Stimulated activated CD8-positive, alpha-beta memory T cell treated with anti-CD3 and anti-CD28 coated beads, Interleukin-12 subunit alpha, Interleukin-12 subunit beta, amount 100 ng/mL, for 4 hours (primary cell): ENCODE measurements around the gene MACO1.
A peak's percentile ranks its signal among the peaks of the same experiment; 100 is the strongest.
"Not testable (repeated sequence)": the region's sequence is repeated elsewhere in the genome, so short reads cannot be mapped to it uniquely, and the experiment has no call there.

Experiments used
- DNase-seq: peaks from one replicate; pipeline ENCODE4 v3.0.0-alpha.2; 2020; ENCODE audit warnings: low read depth

Gene MACO1

GRCh38 chr1:25487628-25488027, 56.9 kb downstream of the MACO1 start:
- DNase-seq, result no peak

- no peak for DNase-seq
These were observed 61.6 kb downstream of the MACO1 start for GRCh38 chr1:25492323-25492722.

- DNase-seq, result no peak
These were observed 64.3 kb downstream of the MACO1 start for GRCh38 chr1:25494952-25495351.

- no peak for DNase-seq
These were observed 70.0 kb downstream of the MACO1 start for GRCh38 chr1:25500694-25501093.

- DNase-seq, result no peak
These were observed 70.8 kb downstream of the MACO1 start for GRCh38 chr1:25501235-25502058.

GRCh38 chr1:25502957-25503356, 72.3 kb downstream of the MACO1 start:
- DNase-seq, result no peak

GRCh38 chr1:25503551-25504426, 73.1 kb downstream of the MACO1 start:
- DNase-seq, result peak; percentile 38

- no peak for DNase-seq
These were observed 74.3 kb downstream of the MACO1 start for GRCh38 chr1:25504706-25505595.

- no peak for DNase-seq
These were observed 75.1 kb downstream of the MACO1 start for GRCh38 chr1:25505656-25506385.

GRCh38 chr1:25506566-25507463, 76.1 kb downstream of the MACO1 start:
- not testable (repeated sequence) for DNase-seq

GRCh38 chr1:25513666-25514065, 83.0 kb downstream of the MACO1 start:
- DNase-seq, result no peak

GRCh38 chr1:25515033-25515432, 84.3 kb downstream of the MACO1 start:
- DNase-seq, result no peak

- no peak for DNase-seq
These were observed 86.0 kb downstream of the MACO1 start for GRCh38 chr1:25516686-25517085.

- DNase-seq, result no peak
These were observed 87.0 kb downstream of the MACO1 start for GRCh38 chr1:25517476-25518394.

GRCh38 chr1:25519624-25520023, 88.9 kb downstream of the MACO1 start:
- no peak for DNase-seq

- DNase-seq, result peak; percentile 33
These were observed 89.9 kb downstream of the MACO1 start for GRCh38 chr1:25520446-25521061.

- no peak for DNase-seq
These were observed 91.4 kb downstream of the MACO1 start for GRCh38 chr1:25522031-25522655.

GRCh38 chr1:25523542-25523941, 92.8 kb downstream of the MACO1 start:
- no peak for DNase-seq
